Heart left ventricle (tissue), 16 donors: ENCODE data around the gene TMEM126A. TPM values are rescaled to one million over a fixed set of nuclear protein-coding genes. Genes with fewer than 3 reads are reported as not detected.

ENCODE experiments used
- ATAC-seq, 4 donors: fragments of 200-7000 bp; cut with Tn5 transposase; one replicate each; pipeline ENCODE4 v1.9.1; 2020 to 2022; ENCODE audit warnings: moderate library complexity in 4 of 4, mild to moderate bottlenecking in 3 of 4, moderate number of reproducible peaks in 1 of 4
- DNase-seq, 5 donors: peaks; one replicate each; pipeline ENCODE4 v3.0.0-alpha.2; 2020
- H3K27ac ChIP-seq, 12 donors: fragments of 200-600 bp; sonication (generic) in 4 of 12; one replicate each; pipeline versions ENCODE4 v1.5.0 to v1.8.0; 2016 to 2022; ENCODE audit warnings: mild to moderate bottlenecking in 2 of 12
- H3K27me3 ChIP-seq, 9 donors: fragments of 200-600 bp; sonication (generic) in 2 of 9; one replicate each; pipeline versions ENCODE4 v1.5.1 to v1.8.0; 2016 to 2022; ENCODE audit warnings: mild to moderate bottlenecking in 3 of 9
- H3K36me3 ChIP-seq, 9 donors: fragments of 200-600 bp; sonication (generic) in 2 of 9; one replicate each; pipeline versions ENCODE4 v1.5.0 to v1.8.0; 2018 to 2022; ENCODE audit warnings: mild to moderate bottlenecking in 2 of 9
- H3K4me1 ChIP-seq, 12 donors: fragments of 200-600 bp; sonication (generic) in 4 of 12; one replicate each; pipeline versions ENCODE4 v1.5.0 to v1.8.0; 2016 to 2022; ENCODE audit warnings: mild to moderate bottlenecking in 3 of 12
- H3K4me3 ChIP-seq, 12 donors: fragments of 200-600 bp; sonication (generic) in 4 of 12; one replicate each; pipeline versions ENCODE4 v1.5.0 to v1.8.0; 2017 to 2022; ENCODE audit warnings: mild to moderate bottlenecking in 9 of 12, moderate library complexity in 4 of 12
- H3K9me3 ChIP-seq, 12 donors: fragments of 200-600 bp; sonication (generic) in 4 of 12; one replicate each; pipeline versions ENCODE4 v1.5.0 to v1.8.0; 2016 to 2022; ENCODE audit warnings: mild to moderate bottlenecking in 1 of 12
- CTCF ChIP-seq, 12 donors: fragments of 200-600 bp; sonication (generic) in 4 of 12; IDR thresholded peaks; one replicate each; pipeline versions ENCODE4 v1.5.0 to v1.8.0; 2018 to 2022; ENCODE audit warnings: antibody characterized with exemption in 12 of 12, mild to moderate bottlenecking in 5 of 12
- POLR2A ChIP-seq, 2 donors: fragments of 450-650 bp; IDR thresholded peaks; one replicate each; pipeline ENCODE4 v1.6.1; 2017; ENCODE audit warnings: antibody characterized with exemption in 2 of 2, mild to moderate bottlenecking in 2 of 2, moderate library complexity in 2 of 2
- WGBS, 4 donors: extraction: QIAGEN DNeasy Blood & Tissue Kit in 2 of 4; methylation state at CpG; one replicate each; pipeline versions ENCODE4 v1.1.5 to v1.1.7; 2013 to 2018; 5-methylcytosine and 5-hydroxymethylcytosine counted together
- intact Hi-C, 10 donors: fragments of 100-400 bp; cut with DNase I; formaldehyde crosslinking; loops; one replicate each; pipeline versions ENCODE4 v1.11.1 to v1.14.2; 2022
- polyA plus RNA-seq, 2 donors: library from polyadenylated mRNA; stranded (reverse); fragments of 200-250 nt; gene quantifications; one replicate each; pipeline ENCODE4 v1.2.3, GENCODE V29; 2013
- total RNA-seq, 9 donors: library from RNA; depleted of rRNA in 2 of 9; stranded (reverse); fragments of >200 nt in 2 of 9; fragmentation: NEBNext Ultra II Directional in 3 of 9; extraction: Animal tissue kit (Norgen Biotek cat#: 25700) in 3 of 9; gene quantifications; one replicate each; pipeline versions ENCODE4 v1.1.0 to v1.2.4, GENCODE V29; 2016 to 2023
- donor health status: ischemic (EF 13 %, LVEDD 7.1; RV severe dilation, severe dysfunction).
- donor health status: healthy with polysubstance abuse.
- donor health status: DM: no; HTN: yes; CAD: no.
- donor health status: DM: no; HTN: no; CAD: no.
- donor health status: ischemic (EF 25% LVEDD 6.9; RV normal size, moderate dysfunction).
- donor health status: ischemic (EF 25% LVEDD 5.7; RV mildly dilated, moderate dysfunction).
- donor health status: healthy.
- donor health status: DM: yes; HTN: yes; CAD: no.
- donor health status: ischemic (EF 35%, LVEDD 5.7; RV mildly dilated, moderate dysfunction).
- donor health status: nonischemic (EF 11% LVEDD 7.7; RV severe dilation, severe dysfunction).
- donor health status: DM: yes; HTN: yes; CAD: no.
- donor health status: PGD.
- donor health status: ischemic (EF 29% LVEDD 5.4; RV normal size, mild dysfunction).
- donor health status: nonischemic (EF 23%, LVEDD 6.1; RV moderate dilation, normal function).

Gene TMEM126A
- total and polyA plus RNA-seq, 11 donors, result 36.3 to 209 (median 73.1) TPM

GRCh38 chr11:85685125-85685819, 37.5 kb downstream of the TMEM126A start:
- peak overlapping the region in 11 of 12 donors; percentile 42 to 79 (median 66) for H3K27ac ChIP-seq
- H3K4me3 ChIP-seq, result peak overlapping the region in 11 of 12 donors; percentile 2 to 62 (median 50)
- H3K36me3 ChIP-seq, result peaks cover 0 to 5% (median 0%) of the 10 kb centered on the region in 9 donors
- peaks cover 0 to 29% (median 11%) of the 10 kb centered on the region in 12 donors for H3K4me1 ChIP-seq
- WGBS, 4 donors, result 57 to 68% (median 61%) methylated on average over 14 to 15 of the region's 15 CpGs
- intact Hi-C loops, result no loop called here
- peak; percentile 7 to 13 (median 10) for ATAC-seq
- no peaks in the 10 kb centered on the region for H3K27me3 ChIP-seq
- peak in 4 of 5 donors; percentile 13 to 65 (median 38) for DNase-seq
- no peak for TF ChIP-seq CTCF (IDR thresholded peaks at IDR 0.05)
- no peak for TF ChIP-seq POLR2A (IDR thresholded peaks at IDR 0.05)
- no peaks in the 10 kb centered on the region for H3K9me3 ChIP-seq

GRCh38 chr11:85685820-85686459, 38.2 kb downstream of the TMEM126A start, which contains the start of gene CCDC89:
Gene CCDC89, minus strand, starts transcription at chr11:85686195. Its CDS starts 65 bp downstream, at chr11:85686130.
- Histone ChIP-seq H3K4me3 (peak within 1 kb of the TSS in 11 of 12 donors; percentile 2 to 62 (median 50)), H3K36me3 (peaks cover 0 to 5% (median 0%) of the 10 kb centered on the region in 9 donors), H3K4me1 (peaks cover 0 to 29% (median 11%) of the 10 kb centered on the region in 12 donors), H3K27me3 (no peaks in the 10 kb centered on the region), H3K9me3 (no peaks in the 10 kb centered on the region), H3K27ac (peak within 1 kb of the TSS in 11 of 12 donors; percentile 42 to 79 (median 66))
- peak; percentile 76 to 85 (median 83) for DNase-seq
- TF ChIP-seq POLR2A (IDR thresholded peaks at IDR 0.05), result peak in 1 of 2 donors; percentile 29
- no peak for TF ChIP-seq CTCF (IDR thresholded peaks at IDR 0.05)
- WGBS, 4 donors, result 22 to 46% (median 32%) methylated on average over 13 of the region's 13 CpGs
- intact Hi-C loops, result no loop called here
- ATAC-seq, result peak; percentile 93 to 98 (median 96)

- ATAC-seq, result no peak
- no peak for DNase-seq
- Histone ChIP-seq H3K4me1 (peaks cover 0 to 2% (median 0%) of the 10 kb centered on the region in 12 donors), H3K27me3 (no peaks in the 10 kb centered on the region), H3K9me3 (no peaks in the 10 kb centered on the region), H3K4me3 (no peak overlapping the region), H3K36me3 (peaks cover 0 to 62% (median 3%) of the 10 kb centered on the region in 9 donors), H3K27ac (no peak overlapping the region)
- TF ChIP-seq CTCF (IDR thresholded peaks at IDR 0.05) (peak; percentile 22 to 75 (median 52)), POLR2A (IDR thresholded peaks at IDR 0.05) (no peak)
- WGBS, 4 donors, result 92 to 97% (median 96%) methylated on average over 1 of the region's 1 CpG
- intact Hi-C loops, result loop anchor here in 7 of 10 donors (1.0 to 10.0 kb wide), 5 partner anchors 118 to 133 kb away; partner anchors contain the start of gene SYTL2 (in 1 of the 7)
Measured at GRCh38 chr11:85694385-85694980, 46.7 kb downstream of the TMEM126A start.
